H1 (cell line): Measurements from ENCODE around the gene PDZRN4. TPM values are rescaled to one million over a fixed set of nuclear protein-coding genes. Genes with fewer than 3 reads are reported as not detected.

Experiments
- CTCF ChIA-PET: fragments of 300-600 bp; sonication (Branson Sonifier 250); formaldehyde crosslinking; loops from one replicate; lab custom pipeline; 2021; ENCODE audit not compliant: partially characterized antibody; lab: Charles Lee
- POLR2A ChIA-PET: fragments of 300-600 bp; sonication (Branson Sonifier 250); formaldehyde crosslinking; loops from one replicate; lab custom pipeline; 2021; ENCODE audit warnings: inconsistent platforms; ENCODE audit not compliant: partially characterized antibody; lab: Charles Lee
- DNase-seq, 2 experiments: peaks; one replicate each; pipeline versions ENCODE4 v3.0.0 to v3.0.0-alpha.2; 2010 to 2022; ENCODE audit warnings: low spot score in 2 of 2, low read depth in 1 of 2, mixed read lengths in 1 of 2
- FAIRE-seq: peaks from 2 replicates; lab custom pipeline; 2011; peaks lifted over from hg19 to GRCh38; lab: Jason Lieb, UNC
- H2AFZ ChIP-seq: 2 replicates; pipeline ENCODE4 v1.8.1; 2012; ENCODE audit warnings: low read length, inconsistent platforms
- H2AK5ac ChIP-seq: 2 replicates; pipeline ENCODE4 v1.6.1; 2013; ENCODE audit warnings: low read depth, low read length
- H2BK120ac ChIP-seq: replicated peaks from 2 replicates; pipeline ENCODE3; 2013; ENCODE audit warnings: low read depth, low read length, inconsistent platforms
- H2BK12ac ChIP-seq: 2 replicates; pipeline ENCODE4 v1.6.1; 2013; ENCODE audit warnings: low read depth, low read length
- H2BK15ac ChIP-seq: 2 replicates; pipeline ENCODE4 v1.6.1; 2013; ENCODE audit warnings: low read length
- H2BK20ac ChIP-seq: 2 replicates; pipeline ENCODE4 v1.6.1; 2013; ENCODE audit warnings: low read length
- H2BK5ac ChIP-seq: 2 replicates; pipeline ENCODE4 v1.6.1; 2013; ENCODE audit warnings: low read depth, low read length
- H3K14ac ChIP-seq: 2 replicates; pipeline ENCODE4 v1.6.1; 2013; ENCODE audit warnings: inconsistent platforms; ENCODE audit not compliant: insufficient read length
- H3K18ac ChIP-seq: 2 replicates; pipeline ENCODE4 v1.6.1; 2013; ENCODE audit warnings: low read length; ENCODE audit errors: extremely low read depth
- H3K23ac ChIP-seq: 2 replicates; pipeline ENCODE4 v1.6.1; 2013; ENCODE audit warnings: inconsistent platforms; ENCODE audit not compliant: insufficient read length
- H3K23me2 ChIP-seq: 2 replicates; pipeline ENCODE4 v1.6.1; 2013; ENCODE audit warnings: low read depth, low read length
- H3K27ac ChIP-seq: 2 replicates; pipeline ENCODE4 v1.6.1; 2011; ENCODE audit warnings: low read depth, low read length, inconsistent platforms
- H3K27me3 ChIP-seq, 4 experiments: replicated peaks in 1 of 4; 1 replicate in 1 of 4; 2 replicates in 3 of 4; pipeline versions ENCODE4 v1.6.1 to v1.8.1; 2011 to 2013; ENCODE audit warnings: low read length in 3 of 4, mild to moderate bottlenecking in 3 of 4, inconsistent platforms in 2 of 4, mixed read lengths in 2 of 4, moderate library complexity in 1 of 4; ENCODE audit not compliant: control insufficient read depth in 3 of 4, insufficient read depth in 3 of 4; ENCODE audit errors: extremely low read depth in 1 of 4
- H3K36me3 ChIP-seq, 4 experiments: 2 replicates each; pipeline versions ENCODE4 v1.6.1 to v1.8.1; 2011 to 2013; ENCODE audit warnings: mild to moderate bottlenecking in 4 of 4, low read length in 3 of 4, moderate library complexity in 2 of 4, control low read depth in 1 of 4, inconsistent platforms in 1 of 4; ENCODE audit not compliant: insufficient read depth in 4 of 4, control insufficient read depth in 2 of 4
- H3K4ac ChIP-seq: replicated peaks from 2 replicates; pipeline ENCODE3; 2013; ENCODE audit warnings: low read length, low read depth, mixed read lengths, inconsistent platforms; ENCODE audit not compliant: insufficient read length
- H3K4me1 ChIP-seq, 4 experiments: replicated peaks in 1 of 4; 1 replicate in 1 of 4; 2 replicates in 3 of 4; pipeline versions ENCODE4 v1.6.1 to v1.8.1; 2011 to 2013; ENCODE audit warnings: low read length in 3 of 4, inconsistent platforms in 2 of 4, mixed read lengths in 1 of 4; ENCODE audit not compliant: insufficient read depth in 4 of 4, control insufficient read depth in 3 of 4
- H3K4me2 ChIP-seq, 2 experiments: 2 replicates each; pipeline versions ENCODE4 v1.6.1 to v1.8.1; 2011 to 2013; ENCODE audit warnings: low read depth in 2 of 2, low read length in 2 of 2, control low read depth in 1 of 2, inconsistent platforms in 1 of 2, mild to moderate bottlenecking in 1 of 2; ENCODE audit not compliant: insufficient read depth in 1 of 2
- H3K4me3 ChIP-seq, 4 experiments: fragments of 200-600, 300-600 bp in 1 of 4; sonication (generic), shearing (Covaris generic), sonication (Bioruptor Twin) in 1 of 4; 2 replicates each; pipeline versions ENCODE4 v1.5.1 to v1.8.1; 2011 to 2016; ENCODE audit warnings: low read length in 4 of 4, low read depth in 3 of 4, control low read depth in 2 of 4, inconsistent platforms in 2 of 4, mild to moderate bottlenecking in 2 of 4, mixed read lengths in 1 of 4, moderate library complexity in 1 of 4; ENCODE audit not compliant: insufficient read depth in 2 of 4; ENCODE audit errors: extremely low read depth in 1 of 4
- H3K56ac ChIP-seq: replicated peaks from 2 replicates; pipeline ENCODE3; 2013; ENCODE audit warnings: low read depth, mild to moderate bottlenecking, mixed read lengths, low read length, inconsistent platforms; ENCODE audit not compliant: insufficient read length
- H3K79me1 ChIP-seq: 2 replicates; pipeline ENCODE4 v1.6.1; 2013; ENCODE audit warnings: low read depth, low read length, control low read depth
- H3K79me2 ChIP-seq, 2 experiments: 2 replicates each; pipeline versions ENCODE4 v1.6.1 to v1.8.1; 2012 to 2013; ENCODE audit warnings: low read length in 2 of 2, mild to moderate bottlenecking in 2 of 2, inconsistent platforms in 1 of 2; ENCODE audit not compliant: insufficient read depth in 2 of 2, control insufficient read depth in 1 of 2
- H3K9ac ChIP-seq, 4 experiments: replicated peaks in 1 of 4; 1 replicate in 1 of 4; 2 replicates in 3 of 4; pipeline versions ENCODE4 v1.6.1 to v1.8.1; 2011 to 2013; ENCODE audit warnings: low read depth in 3 of 4, low read length in 3 of 4, control low read depth in 2 of 4, mild to moderate bottlenecking in 2 of 4, moderate library complexity in 2 of 4, inconsistent platforms in 1 of 4; ENCODE audit errors: extremely low read depth in 1 of 4
- H3K9me3 ChIP-seq, 2 experiments: 2 replicates each; pipeline versions ENCODE4 v1.6.1 to v1.8.1; 2012 to 2013; ENCODE audit warnings: mild to moderate bottlenecking in 2 of 2, moderate library complexity in 2 of 2, control low read depth in 1 of 2, inconsistent platforms in 1 of 2, low read depth in 1 of 2, low read length in 1 of 2, mixed read lengths in 1 of 2; ENCODE audit not compliant: insufficient read depth in 2 of 2
- H4K20me1 ChIP-seq, 2 experiments: replicated peaks in 1 of 2; 2 replicates each; pipeline versions ENCODE3 to v1.8.1; 2011 to 2013; ENCODE audit warnings: inconsistent platforms in 2 of 2, low read length in 2 of 2, mild to moderate bottlenecking in 1 of 2; ENCODE audit not compliant: insufficient read depth in 2 of 2, control insufficient read depth in 1 of 2
- H4K5ac ChIP-seq: 2 replicates; pipeline ENCODE4 v1.6.1; 2013; ENCODE audit warnings: low read length, low read depth, mixed read lengths, inconsistent platforms; ENCODE audit not compliant: insufficient read length
- H4K8ac ChIP-seq: 2 replicates; pipeline ENCODE4 v1.8.0; 2013; ENCODE audit warnings: mild to moderate bottlenecking, moderate library complexity, low read length, inconsistent platforms; ENCODE audit not compliant: insufficient read depth; ENCODE audit errors: extremely low read depth
- H4K91ac ChIP-seq: replicated peaks from 2 replicates; pipeline ENCODE3; 2013; ENCODE audit warnings: low read length, mixed read lengths, inconsistent platforms; ENCODE audit not compliant: insufficient read length
- EGR1 ChIP-seq: IDR thresholded peaks from 2 replicates; pipeline ENCODE4 v1.6.1; 2011; ENCODE audit warnings: low read depth, low read length, borderline replicate concordance
- RAD21 ChIP-seq, 2 experiments: IDR thresholded peaks in 1 of 2; conservative IDR thresholded peaks in 1 of 2; 2 replicates each; pipeline ENCODE4 v1.6.1; 2011; ENCODE audit warnings: low read depth in 2 of 2, low read length in 2 of 2, improper control_type of control experiment in 1 of 2, inconsistent platforms in 1 of 2, mild to moderate bottlenecking in 1 of 2, moderate library complexity in 1 of 2
- RBBP5 ChIP-seq: IDR thresholded peaks from 2 replicates; pipeline ENCODE4 v1.7.1; 2012; ENCODE audit warnings: low read depth, mild to moderate bottlenecking, inconsistent platforms, low read length, moderate library complexity, borderline replicate concordance
- RXRA ChIP-seq: IDR thresholded peaks from 2 replicates; pipeline ENCODE4 v1.6.1; 2011; ENCODE audit warnings: low read depth, mild to moderate bottlenecking, low read length, moderate library complexity; ENCODE audit not compliant: insufficient read depth
- SAP30 ChIP-seq: fragments of 300-600 bp; sonication (generic); IDR thresholded peaks from 2 replicates; pipeline ENCODE4 v1.7.1; 2012; ENCODE audit warnings: low read length, moderate library complexity, mild to moderate bottlenecking, inconsistent platforms; ENCODE audit not compliant: insufficient read depth, insufficient replicate concordance
- SRF ChIP-seq: IDR thresholded peaks from 2 replicates; pipeline ENCODE4 v1.6.1; 2011; ENCODE audit warnings: mild to moderate bottlenecking, low read depth, low read length, moderate library complexity
- TEAD4 ChIP-seq: IDR thresholded peaks from 2 replicates; pipeline ENCODE4 v1.6.1; 2012; ENCODE audit warnings: low read depth, low read length, inconsistent platforms, mixed read lengths
- WGBS, 2 experiments: shearing (Covaris generic) in 1 of 2; methylation state at CpG; one replicate each; pipeline versions ENCODE4 v1.1.6 to v1.1.7; 2013 to 2015; ENCODE audit warnings: low lambda C conversion rate in 2 of 2, mixed read lengths in 2 of 2, inconsistent platforms in 1 of 2, low coverage in 1 of 2, missing lambda C conversion rate in 1 of 2; ENCODE audit not compliant: insufficient replicate concordance in 2 of 2, insufficient coverage in 1 of 2, insufficient read length in 1 of 2; ENCODE audit errors: extremely low coverage in 1 of 2, missing lambda C conversion rate in 1 of 2; 5-methylcytosine and 5-hydroxymethylcytosine counted together
- polyA plus RNA-seq, 7 experiments: library from polyadenylated mRNA; depleted of rRNA in 3 of 7; stranded (reverse) in 5 of 7; unstranded in 2 of 7; fragments of >200 nt in 5 of 7; fragments of 200-250 nt in 2 of 7; gene quantifications; 1 replicate in 5 of 7; 2 replicates in 1 of 7; 4 replicates in 1 of 7; pipeline versions ENCODE4 v1.2.1 to v1.2.3, GENCODE V29; 2011 to 2013; ENCODE audit warnings: missing spikeins in 2 of 7, mixed read lengths in 2 of 7
- total RNA-seq: library from RNA; stranded (reverse); fragmentation: NEBNext Ultra II Directional; extraction: Animal tissue kit (Norgen Biotek cat#: 25700); gene quantifications from 2 replicates; pipeline ENCODE4 v1.2.1, GENCODE V29; 2021

The PDZRN4 gene
- total and polyA plus RNA-seq, 2 of the 8 experiments (the other 6 are each of a cell fraction or from before 2014, with no cell fraction given): not detected

- Histone ChIP-seq H3K4ac (no peak overlapping the region), H3K27ac (no peak overlapping the region), H3K9ac (no peak overlapping the region), H2BK12ac (no peak overlapping the region), H4K8ac (no peak overlapping the region), H4K20me1 (no peaks in the 10 kb centered on the region), H3K36me3 (no peaks in the 10 kb centered on the region), H2AFZ (no peak overlapping the region), H3K18ac (no peak overlapping the region), H2BK5ac (no peak overlapping the region), H3K9me3 (no peaks in the 10 kb centered on the region), H3K4me1 (no peaks in the 10 kb centered on the region), H3K79me2 (no peaks in the 10 kb centered on the region), H3K23me2 (no peaks in the 10 kb centered on the region), H3K23ac (no peak overlapping the region), H3K56ac (no peak overlapping the region), H3K79me1 (no peaks in the 10 kb centered on the region), H2BK120ac (no peak overlapping the region), H3K4me2 (no peak overlapping the region), H2BK15ac (no peak overlapping the region), H3K4me3 (no peak overlapping the region), H4K5ac (no peak overlapping the region), H2AK5ac (no peak overlapping the region), H3K14ac (no peak overlapping the region), H2BK20ac (no peak overlapping the region), H4K91ac (no peak overlapping the region), H3K27me3 (no peaks in the 10 kb centered on the region)
- 77% methylated on average over 2 of the region's 2 CpGs; no CpG with 5 or more reads in 1 of the 2 experiments for WGBS, 2 experiments
- ChIA-PET CTCF (no interaction called here), POLR2A (no interaction called here)
- FAIRE-seq: no peak
- TF ChIP-seq TEAD4 (no peak), RXRA (no peak), RBBP5 (no peak), RAD21 (IDR thresholded peaks at IDR 0.05 in 1 of 2, conservative IDR thresholded peaks at IDR 0.05 in 1 of 2; ENCODE audit: low read depth in 2 of 2, low read length in 2 of 2) (no peak), SRF (no peak), SAP30 (no peak), EGR1 (no peak)
- DNase-seq: no peak
Measured at GRCh38 chr12:41174602-41175001, 13.5 kb upstream of the PDZRN4 start.
